Cardiac fibroblast (primary cell): ENCODE measurements around the gene TC2N.

Experiments
- DNase-seq, 2 donors: peaks; one replicate each; pipeline versions ENCODE4 v3.0.0 to v3.0.0-alpha.2; 2010; ENCODE audit warnings: low read depth in 2 of 2
- H3K4me3 ChIP-seq, 2 donors: replicated peaks in 1 of 2; 1 replicate in 1 of 2; 2 replicates in 1 of 2; pipeline ENCODE4 v1.5.1; 2011; ENCODE audit warnings: low read depth in 2 of 2, low read length in 2 of 2, mild to moderate bottlenecking in 2 of 2, moderate library complexity in 1 of 2
- TF ChIP-seq, protein P1 (sequence below): IDR thresholded peaks from one replicate; pipeline ENCODE4 v1.5.1; 2011; ENCODE audit warnings: low read depth, mild to moderate bottlenecking, low read length, inconsistent platforms

TC2N gene

DNA sequence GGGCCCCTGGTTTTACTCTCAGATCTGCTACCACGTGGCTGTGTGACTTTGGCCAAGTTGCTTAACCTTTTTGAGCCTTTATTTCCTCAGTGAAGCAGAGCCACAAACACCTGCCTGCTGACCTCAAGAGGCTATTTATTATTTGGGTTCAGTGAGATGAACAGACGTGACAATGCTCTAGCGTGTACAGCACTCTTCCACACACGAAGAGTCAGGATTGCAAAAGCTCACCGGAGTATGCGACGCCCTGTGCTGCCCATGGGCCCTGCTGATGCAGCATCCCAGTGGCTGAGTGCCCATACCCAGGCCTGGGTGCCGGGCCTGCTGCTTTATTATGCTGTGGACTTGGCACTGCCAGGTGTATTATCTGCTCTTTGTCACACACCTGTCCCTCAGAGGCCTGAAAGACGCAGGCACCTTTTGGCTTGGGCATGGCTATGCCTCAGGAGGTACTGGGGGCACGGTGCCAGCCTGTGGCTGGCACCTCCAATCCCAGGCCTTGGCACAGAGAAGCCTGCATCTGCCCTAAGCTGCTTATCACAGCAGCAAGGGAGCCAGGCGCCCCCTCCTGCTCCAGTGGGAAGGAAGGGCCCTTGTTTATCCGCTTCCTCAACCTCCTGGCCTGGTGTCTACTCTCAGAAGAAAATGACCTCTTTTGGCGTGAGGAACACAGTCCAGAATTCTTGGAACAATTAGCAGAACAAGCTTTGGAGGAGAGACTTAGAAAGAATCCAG lies 22.3 kb upstream of the TC2N start:
- TF ChIP-seq, protein P1, sequence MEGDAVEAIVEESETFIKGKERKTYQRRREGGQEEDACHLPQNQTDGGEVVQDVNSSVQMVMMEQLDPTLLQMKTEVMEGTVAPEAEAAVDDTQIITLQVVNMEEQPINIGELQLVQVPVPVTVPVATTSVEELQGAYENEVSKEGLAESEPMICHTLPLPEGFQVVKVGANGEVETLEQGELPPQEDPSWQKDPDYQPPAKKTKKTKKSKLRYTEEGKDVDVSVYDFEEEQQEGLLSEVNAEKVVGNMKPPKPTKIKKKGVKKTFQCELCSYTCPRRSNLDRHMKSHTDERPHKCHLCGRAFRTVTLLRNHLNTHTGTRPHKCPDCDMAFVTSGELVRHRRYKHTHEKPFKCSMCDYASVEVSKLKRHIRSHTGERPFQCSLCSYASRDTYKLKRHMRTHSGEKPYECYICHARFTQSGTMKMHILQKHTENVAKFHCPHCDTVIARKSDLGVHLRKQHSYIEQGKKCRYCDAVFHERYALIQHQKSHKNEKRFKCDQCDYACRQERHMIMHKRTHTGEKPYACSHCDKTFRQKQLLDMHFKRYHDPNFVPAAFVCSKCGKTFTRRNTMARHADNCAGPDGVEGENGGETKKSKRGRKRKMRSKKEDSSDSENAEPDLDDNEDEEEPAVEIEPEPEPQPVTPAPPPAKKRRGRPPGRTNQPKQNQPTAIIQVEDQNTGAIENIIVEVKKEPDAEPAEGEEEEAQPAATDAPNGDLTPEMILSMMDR = no peak
- no peak for DNase-seq
- H3K4me3 ChIP-seq = no peak overlapping the region

DNA sequence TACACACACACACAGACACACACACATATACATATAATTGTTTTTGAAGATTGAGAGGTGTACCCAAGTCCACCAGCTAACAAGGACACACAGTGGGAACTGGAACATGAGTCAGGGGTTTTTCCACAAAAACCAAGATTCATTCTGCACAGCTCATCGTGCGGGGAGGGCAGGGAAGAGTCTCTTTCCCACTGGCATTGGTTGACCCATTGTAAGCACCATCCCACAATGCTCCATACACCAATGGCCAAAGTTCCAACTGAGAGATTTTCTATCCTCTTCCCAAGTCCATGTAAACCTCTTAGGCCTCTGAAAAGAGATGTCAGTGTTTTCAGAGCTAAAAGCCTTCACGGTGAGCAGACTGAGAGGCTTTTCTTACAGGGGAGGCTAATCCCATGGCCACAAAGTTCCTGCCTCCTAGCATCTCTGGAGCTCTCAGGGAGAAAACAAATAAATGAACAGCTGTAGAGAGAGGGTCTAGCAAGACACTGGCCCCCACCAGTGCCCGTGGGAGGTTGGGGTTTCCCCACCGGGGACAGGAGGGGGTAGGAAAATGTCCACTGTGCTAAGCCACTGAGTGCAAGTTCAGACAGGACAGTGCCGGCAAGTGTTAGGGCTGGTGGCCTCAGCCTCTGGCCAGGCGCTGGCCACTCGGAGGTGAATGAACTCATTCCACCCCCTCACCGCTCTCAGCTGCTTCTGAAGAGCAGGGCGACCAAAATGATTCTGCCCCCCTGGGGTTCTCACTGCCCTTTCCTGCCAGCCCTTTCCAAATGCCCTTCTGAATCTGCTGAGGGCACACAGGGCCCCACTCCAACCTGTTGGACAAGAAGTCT lies 21.5 kb upstream of the TC2N start:
- no peak overlapping the region for H3K4me3 ChIP-seq
- TF ChIP-seq, protein P1 = no peak
- no peak for DNase-seq

DNA sequence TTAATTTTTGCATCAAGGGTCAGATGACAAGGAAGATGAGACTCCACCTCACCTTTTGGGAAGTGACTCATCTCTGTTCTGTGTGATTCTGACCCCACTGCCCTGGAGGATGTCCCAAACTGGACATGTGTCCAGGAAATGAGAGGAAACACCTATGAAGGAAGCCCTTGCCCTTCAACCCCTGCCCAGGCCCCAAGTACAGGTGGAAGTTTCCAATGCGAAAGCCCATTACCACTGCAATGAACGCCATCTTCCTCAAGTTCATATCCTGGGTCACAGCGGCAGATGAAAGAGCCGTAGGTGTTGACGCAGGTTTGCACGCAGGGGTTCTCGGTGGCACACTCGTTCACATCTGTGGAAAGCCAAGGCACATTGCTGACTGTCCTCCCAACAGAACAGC lies 19.6 kb upstream of the TC2N start:
- DNase-seq = no peak
- H3K4me3 ChIP-seq = no peak overlapping the region
- TF ChIP-seq, protein P1 = no peak

DNA sequence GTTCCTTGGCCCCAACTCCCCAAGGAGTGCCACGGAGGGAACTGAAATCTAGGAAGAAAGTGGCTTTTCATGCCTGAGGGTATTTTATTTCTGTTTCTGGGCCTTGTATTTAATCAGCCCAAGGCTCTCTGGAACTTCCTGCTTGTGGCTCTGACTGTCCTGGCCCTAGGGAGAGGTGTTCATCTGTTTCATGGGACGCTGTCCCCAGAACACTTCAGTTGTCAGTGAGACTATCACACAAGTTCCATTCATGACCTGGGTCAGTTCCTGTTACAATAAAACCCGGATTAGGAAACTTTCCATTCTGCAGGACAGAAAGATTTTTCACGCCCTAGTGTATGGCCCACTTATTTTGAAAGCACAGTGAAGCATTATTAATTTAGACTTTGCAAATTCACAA lies 18.5 kb upstream of the TC2N start:
- no peak for DNase-seq
- no peak overlapping the region for H3K4me3 ChIP-seq
- TF ChIP-seq, protein P1 = no peak

DNA sequence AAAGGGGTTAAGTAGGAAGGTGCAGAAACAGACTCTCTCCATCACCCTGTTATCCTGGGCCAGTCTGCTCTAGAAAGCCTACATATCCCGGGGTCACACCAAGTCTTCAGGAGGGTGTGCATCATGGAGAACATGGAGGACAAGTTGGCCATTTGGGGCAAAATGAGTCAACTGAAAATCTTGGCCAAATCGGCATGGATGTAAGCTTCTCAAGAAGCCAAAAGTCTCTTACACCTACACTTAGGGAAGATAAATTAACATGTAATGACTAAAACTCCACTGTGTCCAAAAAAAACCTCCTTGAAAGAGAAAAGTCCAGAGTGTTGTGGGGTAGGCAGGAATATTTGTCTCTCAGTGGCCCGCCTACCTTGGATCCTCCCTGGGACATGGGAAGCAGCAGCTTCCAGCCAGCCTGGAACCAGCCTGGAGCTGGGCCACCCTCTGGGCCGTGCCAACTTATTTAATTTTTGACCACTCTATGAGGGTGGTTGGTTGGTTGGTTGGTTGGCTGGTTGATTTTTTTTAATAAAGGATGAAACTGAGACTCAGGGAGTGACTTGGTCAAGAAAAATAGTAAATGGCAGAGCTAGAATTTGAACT lies 17.9 kb upstream of the TC2N start:
- H3K4me3 ChIP-seq = no peak overlapping the region
- TF ChIP-seq, protein P1 = no peak
- no peak for DNase-seq

DNA sequence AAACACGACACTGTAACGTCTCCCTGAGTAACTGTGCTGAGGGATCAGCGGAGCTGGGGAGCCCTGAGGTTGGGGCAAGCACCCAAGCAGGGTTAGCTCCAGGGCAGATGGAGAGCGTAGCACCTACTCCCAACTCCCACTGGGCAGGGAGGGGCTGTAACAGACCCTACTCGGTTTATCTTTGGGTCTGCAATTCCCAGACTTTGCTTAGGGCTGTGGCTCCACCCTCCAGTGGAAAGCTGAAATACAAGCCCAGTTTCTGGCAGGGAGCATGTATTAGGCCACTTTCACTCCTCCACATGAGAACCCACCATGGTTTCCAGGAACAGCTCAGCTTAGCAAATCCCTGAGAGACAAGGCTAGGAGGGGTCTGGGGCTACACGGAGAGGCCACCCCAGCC lies 17.3 kb upstream of the TC2N start:
- no peak overlapping the region for H3K4me3 ChIP-seq
- peak in 1 of 2 donors; percentile 68 for DNase-seq
- TF ChIP-seq, protein P1 = no peak
